Osteoblast (primary cell): Measurements from ENCODE around the gene ELMO1. TPM values are rescaled to one million over a fixed set of nuclear protein-coding genes. Genes with fewer than 3 reads are reported as not detected.

Source experiments
- DNase-seq: peaks from one replicate; pipeline ENCODE4 v3.0.0; 2011; ENCODE audit warnings: low spot score, mixed read lengths; ENCODE audit not compliant: insufficient read length; ENCODE audit errors: missing footprints
- H2AFZ ChIP-seq: 2 replicates; pipeline ENCODE4 v1.6.0; 2011; ENCODE audit warnings: mild to moderate bottlenecking, low read length
- H3K27ac ChIP-seq: 2 replicates; pipeline ENCODE4 v1.5.1; 2011; ENCODE audit warnings: mild to moderate bottlenecking, low read depth, low read length, moderate library complexity
- H3K27me3 ChIP-seq: 2 replicates; pipeline ENCODE4 v1.6.0; 2012; ENCODE audit warnings: mild to moderate bottlenecking, control low read depth, inconsistent platforms, low read length, moderate library complexity; ENCODE audit not compliant: insufficient read depth
- H3K36me3 ChIP-seq: 2 replicates; pipeline ENCODE4 v1.5.1; 2011; ENCODE audit warnings: mild to moderate bottlenecking, low read length, control low read depth, moderate library complexity; ENCODE audit not compliant: insufficient read depth
- H3K4me1 ChIP-seq: 2 replicates; pipeline ENCODE4 v1.5.1; 2011; ENCODE audit warnings: mild to moderate bottlenecking, low read length, control low read depth, moderate library complexity; ENCODE audit not compliant: insufficient read depth
- H3K4me2 ChIP-seq: 2 replicates; pipeline ENCODE4 v1.6.0; 2011; ENCODE audit warnings: mild to moderate bottlenecking, low read length; ENCODE audit not compliant: insufficient read depth
- H3K4me3 ChIP-seq: fragments of 200-600 bp; sonication (generic); 3 replicates; pipeline ENCODE4 v1.5.1; 2012; ENCODE audit warnings: mild to moderate bottlenecking, low read length, inconsistent platforms; ENCODE audit not compliant: insufficient read depth
- H3K79me2 ChIP-seq: 2 replicates; pipeline ENCODE4 v1.6.0; 2012; ENCODE audit warnings: mild to moderate bottlenecking, low read length, control low read depth, inconsistent platforms; ENCODE audit not compliant: insufficient read depth
- H3K9me3 ChIP-seq: 2 replicates; pipeline ENCODE4 v1.5.1; 2011; ENCODE audit warnings: low read depth, low read length, control low read depth
- H4K20me1 ChIP-seq: 2 replicates; pipeline ENCODE4 v1.6.0; 2012; ENCODE audit warnings: mild to moderate bottlenecking, low read length, control low read depth; ENCODE audit not compliant: insufficient read depth
- total RNA-seq: library from RNA; depleted of rRNA; stranded (reverse); fragments of >200 nt; gene quantifications from 2 replicates; pipeline ENCODE4 v1.2.3, GENCODE V29; 2012
- TF ChIP-seq, protein P1 (sequence below): IDR thresholded peaks from 2 replicates; pipeline ENCODE4 v1.5.1; 2011; ENCODE audit warnings: mild to moderate bottlenecking, low read depth, low read length, moderate library complexity; ENCODE audit errors: extremely low read depth

Gene ELMO1
- total RNA-seq, 1 donor = 2.2 TPM

DNA sequence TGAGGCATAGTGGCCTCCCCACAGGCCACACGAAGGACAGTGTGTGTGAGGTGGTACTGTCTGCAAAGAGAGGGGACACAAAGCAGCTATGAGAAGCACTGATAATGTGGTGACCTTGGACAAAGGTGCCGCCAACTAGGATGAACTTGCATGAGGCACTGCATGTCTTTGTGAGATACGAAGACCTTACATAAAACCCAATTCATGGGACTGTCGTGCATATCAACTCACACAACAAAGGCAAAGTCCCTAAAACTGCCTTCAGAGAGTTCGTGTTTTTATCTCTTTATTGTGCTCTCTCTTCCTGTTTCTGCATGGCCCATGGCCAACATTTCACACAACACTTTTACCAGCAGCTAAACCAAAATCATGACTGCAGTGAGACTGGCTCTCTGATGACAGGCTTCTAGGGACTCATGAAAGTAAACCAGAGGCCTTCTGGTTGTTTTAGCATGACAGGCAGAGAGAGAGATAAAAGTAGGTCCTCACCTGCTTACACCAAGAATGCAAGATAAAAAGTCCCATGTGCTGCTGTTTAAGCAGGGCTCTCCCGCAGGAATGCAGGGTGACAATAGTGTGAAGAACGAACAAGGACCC, 347.8 kb downstream of the ELMO1 start:
- no peak overlapping the region for H3K4me2 ChIP-seq
- no peak overlapping the region for H2AFZ ChIP-seq
- TF ChIP-seq, protein P1, sequence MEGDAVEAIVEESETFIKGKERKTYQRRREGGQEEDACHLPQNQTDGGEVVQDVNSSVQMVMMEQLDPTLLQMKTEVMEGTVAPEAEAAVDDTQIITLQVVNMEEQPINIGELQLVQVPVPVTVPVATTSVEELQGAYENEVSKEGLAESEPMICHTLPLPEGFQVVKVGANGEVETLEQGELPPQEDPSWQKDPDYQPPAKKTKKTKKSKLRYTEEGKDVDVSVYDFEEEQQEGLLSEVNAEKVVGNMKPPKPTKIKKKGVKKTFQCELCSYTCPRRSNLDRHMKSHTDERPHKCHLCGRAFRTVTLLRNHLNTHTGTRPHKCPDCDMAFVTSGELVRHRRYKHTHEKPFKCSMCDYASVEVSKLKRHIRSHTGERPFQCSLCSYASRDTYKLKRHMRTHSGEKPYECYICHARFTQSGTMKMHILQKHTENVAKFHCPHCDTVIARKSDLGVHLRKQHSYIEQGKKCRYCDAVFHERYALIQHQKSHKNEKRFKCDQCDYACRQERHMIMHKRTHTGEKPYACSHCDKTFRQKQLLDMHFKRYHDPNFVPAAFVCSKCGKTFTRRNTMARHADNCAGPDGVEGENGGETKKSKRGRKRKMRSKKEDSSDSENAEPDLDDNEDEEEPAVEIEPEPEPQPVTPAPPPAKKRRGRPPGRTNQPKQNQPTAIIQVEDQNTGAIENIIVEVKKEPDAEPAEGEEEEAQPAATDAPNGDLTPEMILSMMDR = no peak
- no peaks in the 10 kb centered on the region for H3K36me3 ChIP-seq
- H3K27ac ChIP-seq = no peak overlapping the region
- no peak overlapping the region for H3K4me3 ChIP-seq
- H3K79me2 ChIP-seq = no peaks in the 10 kb centered on the region
- DNase-seq = no peak
- H4K20me1 ChIP-seq = no peaks in the 10 kb centered on the region
- no peaks in the 10 kb centered on the region for H3K9me3 ChIP-seq
- no peaks in the 10 kb centered on the region for H3K4me1 ChIP-seq
- H3K27me3 ChIP-seq = no peaks in the 10 kb centered on the region

- TF ChIP-seq, protein P1 = no peak
- no peaks in the 10 kb centered on the region for H3K4me1 ChIP-seq
- H3K4me3 ChIP-seq = no peak overlapping the region
- no peak for DNase-seq
- no peak overlapping the region for H3K27ac ChIP-seq
- H3K79me2 ChIP-seq = no peaks in the 10 kb centered on the region
- no peaks in the 10 kb centered on the region for H4K20me1 ChIP-seq
- no peak overlapping the region for H2AFZ ChIP-seq
- no peaks in the 10 kb centered on the region for H3K27me3 ChIP-seq
- no peak overlapping the region for H3K4me2 ChIP-seq
- H3K9me3 ChIP-seq = no peaks in the 10 kb centered on the region
- no peaks in the 10 kb centered on the region for H3K36me3 ChIP-seq
These were observed 349.9 kb downstream of the ELMO1 start for GRCh38 chr7:37098762-37099161.

GRCh38 chr7:37097983-37098382, 350.7 kb downstream of the ELMO1 start:
- Histone ChIP-seq H3K79me2 (no peaks in the 10 kb centered on the region), H3K27me3 (no peaks in the 10 kb centered on the region), H4K20me1 (no peaks in the 10 kb centered on the region), H3K4me2 (no peak overlapping the region), H2AFZ (no peak overlapping the region), H3K27ac (no peak overlapping the region), H3K9me3 (no peaks in the 10 kb centered on the region), H3K4me3 (no peak overlapping the region), H3K4me1 (no peaks in the 10 kb centered on the region), H3K36me3 (no peaks in the 10 kb centered on the region)
- DNase-seq = no peak
- TF ChIP-seq, protein P1 = no peak

- no peak for DNase-seq
- H3K4me3 ChIP-seq = no peak overlapping the region
- no peak overlapping the region for H2AFZ ChIP-seq
- no peak overlapping the region for H3K27ac ChIP-seq
- no peaks in the 10 kb centered on the region for H3K9me3 ChIP-seq
- no peaks in the 10 kb centered on the region for H3K79me2 ChIP-seq
- H3K36me3 ChIP-seq = no peaks in the 10 kb centered on the region
- no peaks in the 10 kb centered on the region for H4K20me1 ChIP-seq
- TF ChIP-seq, protein P1 = no peak
- no peaks in the 10 kb centered on the region for H3K4me1 ChIP-seq
- no peak overlapping the region for H3K4me2 ChIP-seq
- no peaks in the 10 kb centered on the region for H3K27me3 ChIP-seq
These were observed 351.4 kb downstream of the ELMO1 start for GRCh38 chr7:37097276-37097675.
